HCT116 (cell line): ENCODE results near the gene TRIM9. TPM values are rescaled to one million over a fixed set of nuclear protein-coding genes. Genes with fewer than 3 reads are reported as not detected.

Experiments used
- ATF3 ChIP-seq: IDR thresholded peaks from 2 replicates; pipeline ENCODE4 v1.6.1; 2012
- CBX3 ChIP-seq: IDR thresholded peaks from 2 replicates; pipeline ENCODE4 v1.6.1; 2012; ENCODE audit warnings: low read depth
- EGR1 ChIP-seq: IDR thresholded peaks from 2 replicates; pipeline ENCODE4 v1.6.1; 2012; ENCODE audit warnings: low read depth
- RAD21 ChIP-seq: IDR thresholded peaks from 2 replicates; pipeline ENCODE4 v1.6.1; 2012; ENCODE audit warnings: low read depth, mild to moderate bottlenecking
- REST ChIP-seq: IDR thresholded peaks from 2 replicates; pipeline ENCODE4 v1.6.1; 2012; ENCODE audit warnings: low read depth
- SRF ChIP-seq: IDR thresholded peaks from 2 replicates; pipeline ENCODE4 v1.6.1; 2012; ENCODE audit warnings: low read depth
- ZBTB33 ChIP-seq: IDR thresholded peaks from 2 replicates; pipeline ENCODE4 v1.6.1; 2011; ENCODE audit warnings: mild to moderate bottlenecking, low read length, moderate library complexity; ENCODE audit not compliant: insufficient replicate concordance; ENCODE audit errors: extremely low read depth
- total RNA-seq: library from RNA; stranded (reverse); gene quantifications from one replicate; pipeline ENCODE4 v1.2.1, GENCODE V29; 2021; ENCODE audit not compliant: unreplicated experiment

Gene TRIM9
- total RNA-seq, 1 experiment from 2014 or later, result 4.6 TPM

GRCh38 chr14:50943943-50944646 is 150.8 kb downstream of the TRIM9 start, which contains the start of gene PYGL (continued):
- TF ChIP-seq REST (no peak), SRF (no peak), RAD21 (no peak), CBX3 (0 out of 2 replicates have a peak, but pooled peaks have one; percentile 14), EGR1 (no peak), ATF3 (no peak), ZBTB33 (no peak)
